ENCODE results near the gene EEF1AKMT2. TPM values are rescaled to one million over a fixed set of nuclear protein-coding genes. Genes with fewer than 3 reads are reported as not detected.

Gene EEF1AKMT2
- total and polyA plus RNA-seq, 2 donors (not counting 1 experiment from before 2014, with no cell fraction given): 20.5 to 22.1 TPM

DNA sequence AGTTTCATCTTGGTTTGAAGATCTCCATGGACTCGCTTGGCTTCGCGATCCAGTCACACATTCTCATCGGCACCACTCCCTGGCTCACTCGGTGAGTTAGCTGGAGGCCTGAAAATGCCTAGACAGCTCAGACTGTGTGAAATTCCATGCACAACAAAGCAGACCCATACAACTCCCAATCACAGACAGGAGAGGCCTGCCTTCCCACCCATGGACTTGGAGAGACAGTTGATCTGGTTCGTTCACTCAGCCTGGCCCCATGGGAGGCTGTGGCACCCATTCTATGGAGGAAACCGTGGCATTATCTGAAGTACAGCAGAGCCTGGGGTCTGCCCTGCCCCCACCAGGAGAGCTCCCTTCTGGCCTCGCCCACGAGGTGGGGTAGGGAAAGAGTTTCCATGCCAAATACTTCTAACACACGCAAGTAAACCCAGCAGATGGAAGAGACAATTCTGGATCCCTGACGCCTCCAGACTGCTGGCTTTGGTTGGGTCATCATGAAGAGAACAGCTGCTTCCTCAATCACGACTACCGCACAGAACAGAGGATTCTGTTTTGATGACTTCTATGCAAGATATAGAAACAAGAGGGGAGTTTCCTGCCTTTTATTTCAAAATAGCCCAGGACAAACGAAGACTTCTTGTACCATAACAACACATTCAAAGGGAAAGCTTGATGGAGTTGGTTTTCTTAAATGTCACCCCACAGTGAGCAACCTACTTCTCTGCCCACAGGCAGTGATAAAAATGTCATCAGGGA, 63.4 kb downstream of the EEF1AKMT2 start:
- H3K4me1 ChIP-seq (ENCODE audit: control insufficient read depth, extremely low read depth, insufficient read depth, low read length): peaks cover 5% of the 10 kb centered on the region
- no peaks in the 10 kb centered on the region for H3K9me3 ChIP-seq (ENCODE audit: control insufficient read depth, insufficient read depth, low read depth, low read length)
- TF ChIP-seq EZH2 (IDR thresholded peaks at IDR 0.05; ENCODE audit: low read length, missing control alignments) (no peak), CTCF (conservative IDR thresholded peaks at IDR 0.05 in 1 of 2, IDR thresholded peaks at IDR 0.05 in 1 of 2; ENCODE audit: low read depth in 1 of 2, low read length in 2 of 2) (no peak)
- no peaks in the 10 kb centered on the region for H3K36me3 ChIP-seq (ENCODE audit: control insufficient read depth, insufficient read depth, low read length)
- no peak overlapping the region for H3K4me3 ChIP-seq (replicated peaks in 1 of 4; ENCODE audit: control extremely low read depth in 1 of 4, insufficient read depth in 1 of 4, low read depth in 3 of 4, low read length in 4 of 4)
- no peak overlapping the region for H3K4me2 ChIP-seq (ENCODE audit: extremely low read depth, insufficient read depth, low read length)
- H3K27ac ChIP-seq (ENCODE audit: insufficient read depth, low read length): no peak overlapping the region
- no peaks in the 10 kb centered on the region for H3K27me3 ChIP-seq (ENCODE audit: control insufficient read depth, insufficient read depth, low read length)
- no peaks in the 10 kb centered on the region for H4K20me1 ChIP-seq (ENCODE audit: control insufficient read depth, extremely low read depth, insufficient read depth, low read length)
- peak in 1 of 2 donors; percentile 36 for DNase-seq (ENCODE audit: low read depth in 2 of 2)
- H2AFZ ChIP-seq (ENCODE audit: low read length): no peak overlapping the region
- H3K79me2 ChIP-seq (ENCODE audit: control insufficient read depth, insufficient read depth, low read length): peaks cover 2% of the 10 kb centered on the region
- no peak overlapping the region for H3K9ac ChIP-seq (ENCODE audit: insufficient read depth, low read length)

- no peak overlapping the region for H2AFZ ChIP-seq (ENCODE audit: low read length)
- no peaks in the 10 kb centered on the region for H3K4me1 ChIP-seq (ENCODE audit: control insufficient read depth, extremely low read depth, insufficient read depth, low read length)
- H3K79me2 ChIP-seq (ENCODE audit: control insufficient read depth, insufficient read depth, low read length): peaks cover 2% of the 10 kb centered on the region
- DNase-seq (ENCODE audit: low read depth in 2 of 2): no peak
- H3K27me3 ChIP-seq (ENCODE audit: control insufficient read depth, insufficient read depth, low read length): no peaks in the 10 kb centered on the region
- TF ChIP-seq EZH2 (IDR thresholded peaks at IDR 0.05; ENCODE audit: low read length, missing control alignments) (no peak), CTCF (conservative IDR thresholded peaks at IDR 0.05 in 1 of 2, IDR thresholded peaks at IDR 0.05 in 1 of 2; ENCODE audit: low read depth in 1 of 2, low read length in 2 of 2) (no peak)
- no peak overlapping the region for H3K27ac ChIP-seq (ENCODE audit: insufficient read depth, low read length)
- no peak overlapping the region for H3K4me2 ChIP-seq (ENCODE audit: extremely low read depth, insufficient read depth, low read length)
- no peaks in the 10 kb centered on the region for H3K9me3 ChIP-seq (ENCODE audit: control insufficient read depth, insufficient read depth, low read depth, low read length)
- H3K36me3 ChIP-seq (ENCODE audit: control insufficient read depth, insufficient read depth, low read length): no peaks in the 10 kb centered on the region
- no peaks in the 10 kb centered on the region for H4K20me1 ChIP-seq (ENCODE audit: control insufficient read depth, extremely low read depth, insufficient read depth, low read length)
- H3K4me3 ChIP-seq (replicated peaks in 1 of 4; ENCODE audit: control extremely low read depth in 1 of 4, insufficient read depth in 1 of 4, low read depth in 3 of 4, low read length in 4 of 4): no peak overlapping the region
- no peak overlapping the region for H3K9ac ChIP-seq (ENCODE audit: insufficient read depth, low read length)
Measured at GRCh38 chr10:124727361-124727960, 64.2 kb downstream of the EEF1AKMT2 start.

DNA sequence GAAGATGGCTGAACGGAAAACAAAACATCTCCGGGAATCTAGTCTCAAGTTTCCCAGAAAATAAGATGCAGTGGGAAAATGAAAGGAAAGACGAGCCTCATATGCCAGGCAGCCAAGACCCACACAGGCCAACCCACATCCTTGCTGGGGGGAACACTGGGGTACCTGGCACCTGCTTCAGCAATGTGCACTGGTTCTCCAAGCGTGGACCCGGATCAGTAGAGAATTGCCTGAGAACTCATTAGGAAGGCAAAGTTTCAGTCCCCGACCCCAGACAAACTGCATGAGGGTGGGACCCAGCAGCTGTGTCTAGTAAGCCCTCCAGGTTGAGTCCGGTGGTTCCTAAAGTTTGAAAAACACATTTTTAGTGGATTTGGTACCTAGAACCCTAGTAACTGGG, 65.9 kb downstream of the EEF1AKMT2 start:
- Histone ChIP-seq H3K27ac (ENCODE audit: insufficient read depth, low read length) (no peak overlapping the region), H3K36me3 (ENCODE audit: control insufficient read depth, insufficient read depth, low read length) (no peaks in the 10 kb centered on the region), H3K4me3 (replicated peaks in 1 of 4; ENCODE audit: control extremely low read depth in 1 of 4, insufficient read depth in 1 of 4, low read depth in 3 of 4, low read length in 4 of 4) (no peak overlapping the region), H2AFZ (ENCODE audit: low read length) (no peak overlapping the region), H3K4me1 (ENCODE audit: control insufficient read depth, extremely low read depth, insufficient read depth, low read length) (no peaks in the 10 kb centered on the region), H3K79me2 (ENCODE audit: control insufficient read depth, insufficient read depth, low read length) (no peaks in the 10 kb centered on the region), H4K20me1 (ENCODE audit: control insufficient read depth, extremely low read depth, insufficient read depth, low read length) (peaks cover 1% of the 10 kb centered on the region), H3K27me3 (ENCODE audit: control insufficient read depth, insufficient read depth, low read length) (no peaks in the 10 kb centered on the region), H3K4me2 (ENCODE audit: extremely low read depth, insufficient read depth, low read length) (no peak overlapping the region), H3K9ac (ENCODE audit: insufficient read depth, low read length) (no peak overlapping the region), H3K9me3 (ENCODE audit: control insufficient read depth, insufficient read depth, low read depth, low read length) (no peaks in the 10 kb centered on the region)
- no peak for DNase-seq (ENCODE audit: low read depth in 2 of 2)
- TF ChIP-seq EZH2 (IDR thresholded peaks at IDR 0.05; ENCODE audit: low read length, missing control alignments): no peak
- no peak for TF ChIP-seq CTCF (conservative IDR thresholded peaks at IDR 0.05 in 1 of 2, IDR thresholded peaks at IDR 0.05 in 1 of 2; ENCODE audit: low read depth in 1 of 2, low read length in 2 of 2)

Data from fibroblast of lung (primary cell).